ENCODE data around the gene EEF1AKMT4. TPM values are rescaled to one million over a fixed set of nuclear protein-coding genes. Genes with fewer than 3 reads are reported as not detected.
A peak's percentile ranks its signal among the peaks of the same experiment; 100 is the strongest.

EEF1AKMT4 gene
- total RNA-seq, 2 experiments from 2014 or later = 4.8 to 5.8 TPM

DNA sequence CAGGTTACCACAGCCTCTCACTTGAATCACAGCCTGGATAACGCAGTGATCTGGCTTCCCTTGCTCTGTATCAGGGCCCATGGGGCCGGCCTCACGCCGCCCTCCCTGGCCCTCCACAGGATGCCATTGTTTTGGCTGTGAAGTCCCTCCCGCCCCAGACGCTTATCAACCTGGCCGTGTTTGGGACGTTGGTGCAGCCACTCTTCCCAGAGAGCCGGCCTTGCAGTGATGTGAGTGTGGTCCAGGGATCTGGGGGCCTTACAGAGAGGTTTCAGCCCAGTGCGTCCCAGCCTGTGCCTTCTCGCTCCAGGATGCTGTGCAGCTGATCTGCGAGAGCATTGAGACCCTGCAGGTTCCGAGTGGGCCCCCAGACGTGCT lies 13.4 kb upstream of the EEF1AKMT4 start:
- Mint-ChIP-seq H3K4me3 (no peak overlapping the region), H3K36me3 (ENCODE audit: low read depth) (no peaks in the 10 kb centered on the region), H3K9me3 (ENCODE audit: low read depth) (no peaks in the 10 kb centered on the region), H3K27ac (no peak overlapping the region), H3K27me3 (peaks cover 20% of the 10 kb centered on the region), H3K4me1 (peaks cover 2% of the 10 kb centered on the region)
- intact Hi-C loops (cut with DNase I, micrococcal nuclease) = no loop called here
- ATAC-seq (no peak), DNase-seq (no peak)
- ChIA-PET CTCF (interaction anchor here (0.6 to 2.1 kb wide), 2 partner anchors 9 to 1498 kb away, joined by 3 to 10 read pairs; no protein-coding TSS in a partner anchor), POLR2A (interaction anchor here (1.0 kb wide), 1 partner anchor 80 kb away, joined by 3 read pairs; no protein-coding TSS in a partner anchor)

DNA sequence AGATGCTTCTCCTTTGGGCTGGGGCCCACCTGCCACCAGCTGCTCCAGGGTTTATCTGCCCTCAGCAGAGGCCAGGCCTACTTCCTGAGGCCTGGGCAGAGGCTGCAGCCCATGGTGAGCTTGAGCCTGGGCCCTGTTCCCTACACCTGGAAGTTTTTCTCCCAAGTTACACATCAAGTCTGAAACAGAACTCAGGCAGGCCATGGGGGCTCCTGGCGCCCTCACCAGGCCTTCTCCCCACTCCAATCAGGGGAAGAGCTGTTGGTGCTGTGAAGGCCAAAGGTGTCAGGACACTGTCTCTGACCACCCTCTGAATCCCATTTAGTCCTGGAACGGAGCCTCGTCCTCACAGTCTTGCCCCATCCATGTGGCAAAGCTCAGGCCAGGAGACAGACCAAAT lies 12.8 kb upstream of the EEF1AKMT4 start:
- POLR2A ChIA-PET = interaction anchor here (1.0 kb wide), 1 partner anchor 80 kb away, joined by 3 read pairs; no protein-coding TSS in a partner anchor
- no peaks in the 10 kb centered on the region for H3K9me3 Mint-ChIP-seq (ENCODE audit: low read depth)
- peaks cover 14% of the 10 kb centered on the region for H3K27me3 Mint-ChIP-seq
- H3K27ac Mint-ChIP-seq = no peak overlapping the region
- DNase-seq (no peak), ATAC-seq (no peak)
- CTCF ChIA-PET = interaction anchor here (0.6 to 2.1 kb wide), 4 partner anchors 10 to 1497 kb away, joined by 3 to 10 read pairs (median 3); no protein-coding TSS in a partner anchor
- H3K36me3 Mint-ChIP-seq (ENCODE audit: low read depth) = no peaks in the 10 kb centered on the region
- H3K4me3 Mint-ChIP-seq = no peak overlapping the region
- H3K4me1 Mint-ChIP-seq = no peaks in the 10 kb centered on the region
- intact Hi-C loops (cut with DNase I, micrococcal nuclease) = no loop called here

DNA sequence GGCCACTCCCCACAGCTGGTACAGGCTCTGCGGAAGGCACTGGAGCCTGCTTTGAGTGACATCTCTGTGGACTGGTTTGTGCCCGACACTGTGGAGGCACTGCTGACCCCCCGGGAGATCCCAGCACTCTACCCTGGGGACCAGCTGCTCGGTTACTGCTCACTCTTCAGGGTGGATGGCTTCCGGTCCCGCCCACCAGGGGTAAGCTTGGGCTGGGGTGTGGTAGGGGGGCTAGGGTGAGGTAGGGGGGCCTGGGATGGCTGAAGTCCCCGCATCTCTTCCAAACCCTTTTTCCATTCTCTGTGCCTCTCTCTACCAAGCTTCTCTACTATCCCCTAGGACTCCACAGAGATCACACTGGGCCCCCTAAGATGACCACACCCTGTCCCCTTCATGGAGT lies 12.3 kb upstream of the EEF1AKMT4 start:
- ATAC-seq = no peak
- Mint-ChIP-seq H3K27ac (no peak overlapping the region), H3K36me3 (ENCODE audit: low read depth) (no peaks in the 10 kb centered on the region), H3K4me1 (no peaks in the 10 kb centered on the region), H3K4me3 (no peak overlapping the region), H3K9me3 (ENCODE audit: low read depth) (no peaks in the 10 kb centered on the region), H3K27me3 (peaks cover 9% of the 10 kb centered on the region)
- DNase-seq = no peak
- CTCF ChIA-PET = interaction anchor here (0.6 to 2.1 kb wide), 6 partner anchors 8 to 720 kb away, joined by 3 to 10 read pairs (median 3); partner anchors contain the start of gene VWA5B2
- POLR2A ChIA-PET = interaction anchor here (0.6 kb wide), 1 partner anchor 49 kb away, joined by 3 read pairs; no protein-coding TSS in a partner anchor
- intact Hi-C loops (cut with DNase I, micrococcal nuclease) = no loop called here

DNA sequence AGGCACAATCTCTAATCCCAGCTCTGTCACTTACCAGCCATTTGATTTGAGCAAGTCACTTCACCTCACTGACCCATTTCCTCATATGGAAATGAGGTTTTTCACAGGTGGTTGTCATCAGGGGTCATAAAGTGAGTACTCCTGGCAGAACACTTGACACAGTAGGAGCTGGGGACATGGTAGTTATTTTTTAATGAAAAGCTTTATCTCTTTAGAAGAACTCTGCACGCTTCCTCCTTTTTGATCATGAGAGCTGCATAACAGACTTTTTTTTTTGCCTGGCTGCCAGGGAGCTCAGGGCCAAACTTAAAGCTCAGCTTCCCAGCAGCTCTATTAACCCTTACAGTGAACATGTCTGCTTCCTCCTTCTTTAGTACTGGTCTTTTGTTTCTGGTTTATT lies 11.7 kb upstream of the EEF1AKMT4 start:
- Mint-ChIP-seq H3K36me3 (ENCODE audit: low read depth) (peaks cover 2% of the 10 kb centered on the region), H3K4me3 (no peak overlapping the region), H3K4me1 (no peaks in the 10 kb centered on the region), H3K27me3 (peaks cover 3% of the 10 kb centered on the region), H3K9me3 (ENCODE audit: low read depth) (no peaks in the 10 kb centered on the region), H3K27ac (no peak overlapping the region)
- no peak for ATAC-seq
- no peak for DNase-seq
- ChIA-PET POLR2A (interaction anchor here (0.6 kb wide), 1 partner anchor 50 kb away, joined by 3 read pairs; no protein-coding TSS in a partner anchor), CTCF (interaction anchor here (0.6 to 2.1 kb wide), 7 partner anchors 8 to 719 kb away, joined by 3 to 10 read pairs (median 3); partner anchors contain the start of genes EEF1AKMT4 and VWA5B2)
- intact Hi-C loops (cut with DNase I, micrococcal nuclease) = no loop called here

DNA sequence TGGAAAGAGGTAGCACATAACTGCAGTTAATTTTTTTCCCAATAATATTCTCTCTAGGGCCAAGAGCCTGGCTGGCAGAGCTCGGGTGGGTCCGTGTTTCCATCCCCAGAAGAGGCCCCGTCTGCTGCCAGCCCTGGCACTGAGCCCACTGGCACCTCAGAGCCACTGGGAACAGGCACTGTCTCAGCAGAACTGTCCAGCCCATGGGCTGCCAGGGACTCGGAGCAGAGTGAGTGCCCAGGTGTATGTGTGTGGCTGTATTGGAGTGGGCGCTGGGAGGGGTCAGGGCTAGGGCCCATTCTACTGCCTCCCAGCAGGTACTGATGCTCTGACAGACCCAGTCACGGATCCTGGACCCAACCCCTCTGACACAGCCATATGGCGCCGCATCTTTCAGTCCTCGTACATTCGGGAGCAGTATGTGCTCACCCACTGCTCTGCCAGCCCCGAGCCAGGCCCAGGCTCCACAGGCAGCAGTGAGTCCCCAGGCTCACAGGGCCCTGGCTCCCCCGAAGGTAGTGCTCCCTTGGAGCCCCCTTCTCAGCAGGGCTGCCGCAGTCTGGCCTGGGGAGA lies 11.1 kb upstream of the EEF1AKMT4 start:
- ATAC-seq = no peak
- peaks cover 6% of the 10 kb centered on the region for H3K36me3 Mint-ChIP-seq (ENCODE audit: low read depth)
- H3K9me3 Mint-ChIP-seq (ENCODE audit: low read depth) = no peaks in the 10 kb centered on the region
- ChIA-PET CTCF (interaction anchor here (0.7 to 4.2 kb wide), 4 partner anchors 11 to 134 kb away, joined by 3 to 25 read pairs (median 4); partner anchors contain the start of gene EEF1AKMT4), POLR2A (interaction anchor here (0.6 kb wide), 1 partner anchor 246 kb away, joined by 3 read pairs; no protein-coding TSS in a partner anchor)
- H3K4me3 Mint-ChIP-seq = no peak overlapping the region
- H3K4me1 Mint-ChIP-seq = no peaks in the 10 kb centered on the region
- H3K27ac Mint-ChIP-seq = no peak overlapping the region
- DNase-seq = no peak
- no peaks in the 10 kb centered on the region for H3K27me3 Mint-ChIP-seq
- intact Hi-C loops (cut with DNase I, micrococcal nuclease) = no loop called here

DNA sequence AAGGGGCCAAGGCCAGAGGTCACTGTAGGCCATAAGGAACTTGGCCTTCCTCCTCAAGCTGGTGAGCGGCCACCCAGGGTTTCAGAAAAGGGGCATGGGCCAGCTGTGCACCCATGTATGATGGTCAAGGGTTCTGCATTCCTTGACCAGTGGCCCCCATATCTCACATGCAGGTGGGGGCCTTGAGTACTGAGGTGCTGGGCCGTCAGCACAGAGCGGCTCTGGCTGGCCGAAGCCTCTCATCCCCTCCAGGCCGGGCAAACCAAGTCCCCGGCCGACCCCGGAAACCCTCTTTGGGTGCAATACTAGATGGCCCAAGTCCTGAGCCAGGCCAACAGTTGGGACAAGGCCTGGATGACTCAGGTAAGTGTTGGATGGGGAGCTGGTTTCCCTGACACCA lies 10.3 kb upstream of the EEF1AKMT4 start:
- intact Hi-C loops (cut with DNase I, micrococcal nuclease) = no loop called here
- ATAC-seq (no peak), DNase-seq (no peak)
- Mint-ChIP-seq H3K4me3 (no peak overlapping the region), H3K9me3 (ENCODE audit: low read depth) (no peaks in the 10 kb centered on the region), H3K4me1 (no peaks in the 10 kb centered on the region), H3K27ac (no peak overlapping the region), H3K36me3 (ENCODE audit: low read depth) (peaks cover 6% of the 10 kb centered on the region), H3K27me3 (no peaks in the 10 kb centered on the region)
- CTCF ChIA-PET = interaction anchor here (0.7 to 4.2 kb wide), 3 partner anchors 11 to 19 kb away, joined by 3 to 25 read pairs (median 4); partner anchors contain the start of gene EEF1AKMT4
- POLR2A ChIA-PET = no interaction called here

DNA sequence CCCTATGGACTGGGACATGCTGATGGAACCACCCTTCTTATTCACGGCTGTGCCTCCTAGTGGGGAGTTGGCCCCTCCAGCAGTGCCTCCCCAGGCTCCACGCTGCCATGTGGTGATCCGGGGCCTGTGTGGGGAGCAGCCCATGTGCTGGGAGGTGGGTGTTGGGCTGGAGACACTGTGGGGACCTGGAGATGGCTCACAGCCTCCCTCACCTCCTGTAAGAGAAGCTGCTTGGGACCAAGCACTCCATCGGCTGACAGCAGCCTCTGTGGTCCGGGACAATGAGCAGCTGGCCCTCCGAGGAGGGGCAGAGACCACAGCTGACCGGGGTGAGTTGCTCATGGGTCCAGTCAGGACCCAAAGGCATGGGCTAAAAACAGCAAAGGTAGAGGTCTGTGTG lies 9.8 kb upstream of the EEF1AKMT4 start:
- Mint-ChIP-seq H3K27me3 (no peaks in the 10 kb centered on the region), H3K9me3 (ENCODE audit: low read depth) (no peaks in the 10 kb centered on the region), H3K4me1 (no peaks in the 10 kb centered on the region), H3K36me3 (ENCODE audit: low read depth) (peaks cover 8% of the 10 kb centered on the region), H3K27ac (no peak overlapping the region), H3K4me3 (no peak overlapping the region)
- ChIA-PET CTCF (interaction anchor here (1.3 to 4.2 kb wide), 3 partner anchors 10 to 12 kb away, joined by 3 to 25 read pairs (median 4); partner anchors contain the start of gene EEF1AKMT4), POLR2A (no interaction called here)
- no peak for DNase-seq
- no peak for ATAC-seq
- intact Hi-C loops (cut with DNase I, micrococcal nuclease) = loop anchor here in 1 of 2 experiments (10.0 kb wide), 1 partner anchor 685 kb away; the partner anchor contains the start of gene KLHL6

DNA sequence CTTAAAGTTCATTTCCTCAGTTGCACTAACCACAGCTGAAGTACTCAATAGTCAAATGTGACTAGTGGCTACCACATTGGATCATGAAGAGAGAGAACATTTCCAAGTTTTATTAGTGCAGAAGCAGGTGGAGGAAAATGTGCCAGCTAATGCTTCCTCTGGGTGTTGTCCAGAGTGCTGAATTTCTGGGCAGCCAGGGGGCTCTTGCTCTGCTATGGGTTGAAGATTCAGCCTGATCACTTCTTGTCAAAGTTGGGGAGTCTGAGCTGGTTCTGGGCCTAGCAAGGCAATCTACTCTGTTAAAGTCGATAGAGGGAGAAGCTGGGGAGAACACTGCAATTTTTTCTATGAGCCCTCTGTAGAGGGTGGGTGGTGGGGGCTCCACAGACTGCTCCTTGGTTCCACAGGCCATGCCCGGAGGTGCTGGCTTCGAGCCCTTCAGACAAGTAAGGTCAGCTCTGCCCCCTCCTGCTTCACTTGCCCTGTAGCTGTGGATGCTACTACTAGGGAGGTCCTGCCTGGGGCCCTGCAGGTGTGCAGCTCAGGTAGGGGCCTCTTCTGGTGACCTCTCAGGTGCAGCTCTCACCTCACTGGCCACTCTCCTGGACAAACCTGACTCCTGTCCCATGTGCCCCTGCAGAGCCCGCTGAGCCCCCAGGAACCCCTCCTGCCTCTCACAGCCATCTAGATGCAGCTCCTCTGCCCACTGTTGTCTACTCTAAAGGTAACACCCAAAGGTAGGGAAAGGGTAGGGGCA lies 8.9 kb upstream of the EEF1AKMT4 start:
- peaks cover 12% of the 10 kb centered on the region for H3K36me3 Mint-ChIP-seq (ENCODE audit: low read depth)
- ATAC-seq = peak; percentile 34
- H3K4me3 Mint-ChIP-seq = no peak overlapping the region
- intact Hi-C loops (cut with DNase I, micrococcal nuclease) = loop anchor here in 1 of 2 experiments (10.0 kb wide), 1 partner anchor 686 kb away; the partner anchor contains the start of gene KLHL6
- CTCF ChIA-PET = interaction anchor here (1.0 to 4.2 kb wide), 4 partner anchors 9 to 291 kb away, joined by 3 to 25 read pairs (median 4); partner anchors contain the start of gene EEF1AKMT4
- DNase-seq = peak; percentile 41
- POLR2A ChIA-PET = no interaction called here
- H3K4me1 Mint-ChIP-seq = no peaks in the 10 kb centered on the region
- no peak overlapping the region for H3K27ac Mint-ChIP-seq
- H3K9me3 Mint-ChIP-seq (ENCODE audit: low read depth) = no peaks in the 10 kb centered on the region
- no peaks in the 10 kb centered on the region for H3K27me3 Mint-ChIP-seq

DNA sequence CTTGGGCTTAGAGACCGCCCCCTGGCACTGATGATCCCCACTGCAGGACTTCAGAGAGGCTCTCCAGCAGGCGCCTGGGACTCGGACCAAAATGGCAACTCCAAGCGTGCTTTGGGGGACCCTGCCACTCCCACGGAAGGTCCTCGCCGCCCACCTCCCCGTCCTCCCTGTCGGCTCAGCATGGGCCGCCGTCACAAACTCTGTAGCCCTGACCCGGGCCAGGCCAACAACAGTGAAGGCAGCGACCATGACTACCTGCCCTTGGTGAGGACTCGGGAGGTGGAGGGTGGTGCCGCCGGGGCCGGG lies 8.4 kb upstream of the EEF1AKMT4 start:
- DNase-seq (no peak), ATAC-seq (no peak)
- POLR2A ChIA-PET = no interaction called here
- Mint-ChIP-seq H3K36me3 (ENCODE audit: low read depth) (peaks cover 12% of the 10 kb centered on the region), H3K4me3 (no peak overlapping the region), H3K27ac (no peak overlapping the region), H3K27me3 (no peaks in the 10 kb centered on the region), H3K9me3 (ENCODE audit: low read depth) (no peaks in the 10 kb centered on the region), H3K4me1 (peaks cover 3% of the 10 kb centered on the region)
- CTCF ChIA-PET = interaction anchor here (1.0 to 4.2 kb wide), 4 partner anchors 9 to 292 kb away, joined by 3 to 25 read pairs (median 4); partner anchors contain the start of gene EEF1AKMT4
- intact Hi-C loops (cut with DNase I, micrococcal nuclease) = loop anchor here in 1 of 2 experiments (10.0 kb wide), 1 partner anchor 686 kb away; the partner anchor contains the start of gene KLHL6

DNA sequence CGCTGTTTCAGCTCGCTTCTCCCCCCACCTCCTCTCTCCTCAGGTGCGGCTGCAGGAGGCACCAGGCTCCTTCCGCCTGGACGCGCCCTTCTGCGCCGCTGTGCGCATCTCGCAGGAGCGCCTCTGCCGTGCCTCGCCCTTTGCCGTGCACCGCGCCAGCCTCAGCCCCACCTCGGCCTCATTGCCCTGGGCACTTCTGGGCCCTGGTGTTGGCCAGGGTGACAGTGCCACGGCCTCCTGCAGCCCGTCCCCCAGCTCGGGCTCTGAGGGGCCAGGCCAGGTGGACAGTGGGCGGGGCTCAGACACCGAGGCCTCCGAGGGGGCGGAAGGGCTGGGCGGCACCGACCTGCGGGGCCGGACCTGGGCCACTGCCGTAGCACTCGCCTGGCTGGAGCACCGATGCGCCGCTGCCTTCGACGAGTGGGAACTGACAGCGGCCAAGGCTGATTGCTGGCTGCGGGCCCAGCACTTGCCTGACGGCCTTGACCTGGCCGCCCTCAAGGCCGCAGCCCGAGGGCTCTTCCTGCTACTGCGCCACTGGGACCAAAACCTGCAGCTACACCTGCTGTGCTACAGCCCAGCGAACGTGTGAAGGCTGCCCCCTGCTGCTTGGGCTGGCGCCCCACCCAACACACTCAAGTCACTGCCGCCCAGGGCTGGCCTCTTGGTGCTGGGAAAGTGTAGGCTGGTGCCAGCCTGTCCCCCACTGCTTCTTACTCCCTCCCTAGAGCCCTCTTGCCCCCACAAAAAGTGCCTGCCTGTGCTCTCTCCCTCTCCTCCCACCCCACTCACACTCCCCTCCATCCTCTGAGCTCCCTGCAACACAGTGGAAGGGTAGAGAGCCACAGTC lies 7.8 kb upstream of the EEF1AKMT4 start:
- no peak overlapping the region for H3K27ac Mint-ChIP-seq
- intact Hi-C loops (cut with DNase I, micrococcal nuclease) = loop anchor here in 1 of 2 experiments (10.0 kb wide), 1 partner anchor 687 kb away; the partner anchor contains the start of gene KLHL6
- DNase-seq = peak; percentile 44
- POLR2A ChIA-PET = no interaction called here
- peaks cover 4% of the 10 kb centered on the region for H3K4me1 Mint-ChIP-seq
- peak; percentile 71 for ATAC-seq
- peaks cover 12% of the 10 kb centered on the region for H3K36me3 Mint-ChIP-seq (ENCODE audit: low read depth)
- CTCF ChIA-PET = interaction anchor here (0.6 to 4.2 kb wide), 3 partner anchors 8 to 14 kb away, joined by 3 to 25 read pairs (median 3); partner anchors contain the start of gene EEF1AKMT4
- no peaks in the 10 kb centered on the region for H3K27me3 Mint-ChIP-seq
- no peak overlapping the region for H3K4me3 Mint-ChIP-seq
- H3K9me3 Mint-ChIP-seq (ENCODE audit: low read depth) = no peaks in the 10 kb centered on the region

All from activated CD4-positive, alpha-beta T cell treated with anti-CD3 and anti-CD28 coated beads for 36 hours (primary cell).